ENCODE data around the gene CEMP1.

DNA sequence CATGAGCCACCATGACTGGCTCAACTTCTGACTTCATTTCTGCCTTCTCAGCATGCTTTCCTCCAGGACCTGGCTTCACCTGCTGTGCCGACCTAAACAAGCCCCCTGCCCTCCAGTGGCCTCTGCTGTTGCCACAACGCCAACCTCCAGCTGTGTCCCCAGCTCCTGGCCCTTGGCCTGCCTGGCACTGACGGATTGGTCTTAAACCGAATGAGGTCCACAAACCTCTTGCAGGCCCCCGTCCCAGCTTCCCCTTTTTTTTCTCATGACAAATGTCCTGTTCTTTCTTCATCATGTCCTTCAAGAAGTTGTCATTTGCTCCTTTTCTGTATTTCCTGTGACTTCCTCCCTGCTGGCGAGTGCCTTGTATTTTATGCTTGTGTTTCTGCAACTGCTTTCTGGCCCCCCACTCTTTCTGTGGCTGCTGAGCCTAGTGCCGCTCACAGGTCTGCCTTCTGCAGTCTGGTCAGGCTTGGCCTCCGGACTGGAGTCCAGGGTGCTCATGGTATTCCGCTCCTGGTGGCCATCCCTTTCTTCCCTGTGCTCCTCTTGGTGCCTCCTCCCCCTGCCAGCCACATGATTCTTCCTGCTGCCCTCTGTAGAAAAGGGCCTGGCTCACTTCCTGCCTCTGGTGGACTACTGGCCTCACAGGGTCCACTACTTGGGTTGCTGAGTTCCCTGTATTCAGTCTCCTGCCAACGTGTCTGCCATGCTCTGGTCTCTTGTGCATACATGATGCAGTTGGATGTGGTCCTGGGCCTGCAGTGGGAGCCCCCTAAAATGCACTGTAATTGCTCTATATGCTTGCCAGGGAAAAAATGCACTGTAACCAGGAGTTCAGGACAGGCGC, 14.6 kb downstream of the CEMP1 start:
- TF ChIP-seq, protein P1, sequence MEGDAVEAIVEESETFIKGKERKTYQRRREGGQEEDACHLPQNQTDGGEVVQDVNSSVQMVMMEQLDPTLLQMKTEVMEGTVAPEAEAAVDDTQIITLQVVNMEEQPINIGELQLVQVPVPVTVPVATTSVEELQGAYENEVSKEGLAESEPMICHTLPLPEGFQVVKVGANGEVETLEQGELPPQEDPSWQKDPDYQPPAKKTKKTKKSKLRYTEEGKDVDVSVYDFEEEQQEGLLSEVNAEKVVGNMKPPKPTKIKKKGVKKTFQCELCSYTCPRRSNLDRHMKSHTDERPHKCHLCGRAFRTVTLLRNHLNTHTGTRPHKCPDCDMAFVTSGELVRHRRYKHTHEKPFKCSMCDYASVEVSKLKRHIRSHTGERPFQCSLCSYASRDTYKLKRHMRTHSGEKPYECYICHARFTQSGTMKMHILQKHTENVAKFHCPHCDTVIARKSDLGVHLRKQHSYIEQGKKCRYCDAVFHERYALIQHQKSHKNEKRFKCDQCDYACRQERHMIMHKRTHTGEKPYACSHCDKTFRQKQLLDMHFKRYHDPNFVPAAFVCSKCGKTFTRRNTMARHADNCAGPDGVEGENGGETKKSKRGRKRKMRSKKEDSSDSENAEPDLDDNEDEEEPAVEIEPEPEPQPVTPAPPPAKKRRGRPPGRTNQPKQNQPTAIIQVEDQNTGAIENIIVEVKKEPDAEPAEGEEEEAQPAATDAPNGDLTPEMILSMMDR (IDR thresholded peaks at IDR 0.05 in 2 of 3, conservative IDR thresholded peaks at IDR 0.05 in 1 of 3; ENCODE audit: control insufficient read depth in 2 of 3, extremely low read depth in 1 of 3, insufficient read depth in 1 of 3, low read depth in 3 of 3, low read length in 3 of 3): no peak
- TF ChIP-seq CHD1 (IDR thresholded peaks at IDR 0.05; ENCODE audit: low read depth, low read length) (no peak), JUNB (IDR thresholded peaks at IDR 0.05) (no peak), BMI1 (IDR thresholded peaks at IDR 0.05; ENCODE audit: borderline replicate concordance) (no peak), EED (IDR thresholded peaks at IDR 0.05; ENCODE audit: low read depth) (no peak), HCFC1 (IDR thresholded peaks at IDR 0.05; ENCODE audit: low read length) (no peak), POLR2A (IDR thresholded peaks at IDR 0.05; ENCODE audit: low read depth, low read length) (peak; percentile 50; the same call in 1 of the 2 replicates), MXI1 (IDR thresholded peaks at IDR 0.05; ENCODE audit: low read depth, low read length) (no peak)
- TF ChIP-seq, protein P2, sequence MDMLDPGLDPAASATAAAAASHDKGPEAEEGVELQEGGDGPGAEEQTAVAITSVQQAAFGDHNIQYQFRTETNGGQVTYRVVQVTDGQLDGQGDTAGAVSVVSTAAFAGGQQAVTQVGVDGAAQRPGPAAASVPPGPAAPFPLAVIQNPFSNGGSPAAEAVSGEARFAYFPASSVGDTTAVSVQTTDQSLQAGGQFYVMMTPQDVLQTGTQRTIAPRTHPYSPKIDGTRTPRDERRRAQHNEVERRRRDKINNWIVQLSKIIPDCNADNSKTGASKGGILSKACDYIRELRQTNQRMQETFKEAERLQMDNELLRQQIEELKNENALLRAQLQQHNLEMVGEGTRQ (IDR thresholded peaks at IDR 0.05; ENCODE audit: borderline replicate concordance, low read depth, low read length): no peak
- TF ChIP-seq, protein P3, sequence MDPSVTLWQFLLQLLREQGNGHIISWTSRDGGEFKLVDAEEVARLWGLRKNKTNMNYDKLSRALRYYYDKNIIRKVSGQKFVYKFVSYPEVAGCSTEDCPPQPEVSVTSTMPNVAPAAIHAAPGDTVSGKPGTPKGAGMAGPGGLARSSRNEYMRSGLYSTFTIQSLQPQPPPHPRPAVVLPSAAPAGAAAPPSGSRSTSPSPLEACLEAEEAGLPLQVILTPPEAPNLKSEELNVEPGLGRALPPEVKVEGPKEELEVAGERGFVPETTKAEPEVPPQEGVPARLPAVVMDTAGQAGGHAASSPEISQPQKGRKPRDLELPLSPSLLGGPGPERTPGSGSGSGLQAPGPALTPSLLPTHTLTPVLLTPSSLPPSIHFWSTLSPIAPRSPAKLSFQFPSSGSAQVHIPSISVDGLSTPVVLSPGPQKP (IDR thresholded peaks at IDR 0.05; ENCODE audit: low read depth, low read length): no peak
- TF ChIP-seq, protein P4, sequence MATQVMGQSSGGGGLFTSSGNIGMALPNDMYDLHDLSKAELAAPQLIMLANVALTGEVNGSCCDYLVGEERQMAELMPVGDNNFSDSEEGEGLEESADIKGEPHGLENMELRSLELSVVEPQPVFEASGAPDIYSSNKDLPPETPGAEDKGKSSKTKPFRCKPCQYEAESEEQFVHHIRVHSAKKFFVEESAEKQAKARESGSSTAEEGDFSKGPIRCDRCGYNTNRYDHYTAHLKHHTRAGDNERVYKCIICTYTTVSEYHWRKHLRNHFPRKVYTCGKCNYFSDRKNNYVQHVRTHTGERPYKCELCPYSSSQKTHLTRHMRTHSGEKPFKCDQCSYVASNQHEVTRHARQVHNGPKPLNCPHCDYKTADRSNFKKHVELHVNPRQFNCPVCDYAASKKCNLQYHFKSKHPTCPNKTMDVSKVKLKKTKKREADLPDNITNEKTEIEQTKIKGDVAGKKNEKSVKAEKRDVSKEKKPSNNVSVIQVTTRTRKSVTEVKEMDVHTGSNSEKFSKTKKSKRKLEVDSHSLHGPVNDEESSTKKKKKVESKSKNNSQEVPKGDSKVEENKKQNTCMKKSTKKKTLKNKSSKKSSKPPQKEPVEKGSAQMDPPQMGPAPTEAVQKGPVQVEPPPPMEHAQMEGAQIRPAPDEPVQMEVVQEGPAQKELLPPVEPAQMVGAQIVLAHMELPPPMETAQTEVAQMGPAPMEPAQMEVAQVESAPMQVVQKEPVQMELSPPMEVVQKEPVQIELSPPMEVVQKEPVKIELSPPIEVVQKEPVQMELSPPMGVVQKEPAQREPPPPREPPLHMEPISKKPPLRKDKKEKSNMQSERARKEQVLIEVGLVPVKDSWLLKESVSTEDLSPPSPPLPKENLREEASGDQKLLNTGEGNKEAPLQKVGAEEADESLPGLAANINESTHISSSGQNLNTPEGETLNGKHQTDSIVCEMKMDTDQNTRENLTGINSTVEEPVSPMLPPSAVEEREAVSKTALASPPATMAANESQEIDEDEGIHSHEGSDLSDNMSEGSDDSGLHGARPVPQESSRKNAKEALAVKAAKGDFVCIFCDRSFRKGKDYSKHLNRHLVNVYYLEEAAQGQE (IDR thresholded peaks at IDR 0.05; ENCODE audit: low read depth, low read length): no peak
